NCI-H82 treated with DMSO at 0.1 percent for 48 hours (cell line): ENCODE measurements around the gene IL24.

Experiments used
- DNase-seq: peaks from one replicate; lab custom pipeline; 2025; ENCODE audit not compliant: unreplicated experiment; lab: John Stamatoyannopoulos, UW

The IL24 gene

DNA sequence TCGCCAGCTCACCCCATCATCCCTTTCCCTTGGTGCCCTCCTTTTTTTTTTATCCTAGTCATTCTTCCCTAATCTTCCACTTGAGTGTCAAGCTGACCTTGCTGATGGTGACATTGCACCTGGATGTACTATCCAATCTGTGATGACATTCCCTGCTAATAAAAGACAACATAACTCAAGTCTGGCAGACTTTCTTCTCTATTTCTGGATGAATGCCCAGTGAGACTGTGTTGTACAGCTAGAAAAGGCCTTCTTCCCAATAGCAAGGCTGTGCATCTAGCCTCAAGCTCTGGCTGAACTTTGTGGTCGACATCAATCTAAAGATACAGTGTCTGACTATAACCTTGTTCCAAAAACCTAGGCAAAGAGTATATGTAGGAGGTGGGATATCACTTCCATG is 6.4 kb downstream of the IL24 start:
- no peak for DNase-seq

DNA sequence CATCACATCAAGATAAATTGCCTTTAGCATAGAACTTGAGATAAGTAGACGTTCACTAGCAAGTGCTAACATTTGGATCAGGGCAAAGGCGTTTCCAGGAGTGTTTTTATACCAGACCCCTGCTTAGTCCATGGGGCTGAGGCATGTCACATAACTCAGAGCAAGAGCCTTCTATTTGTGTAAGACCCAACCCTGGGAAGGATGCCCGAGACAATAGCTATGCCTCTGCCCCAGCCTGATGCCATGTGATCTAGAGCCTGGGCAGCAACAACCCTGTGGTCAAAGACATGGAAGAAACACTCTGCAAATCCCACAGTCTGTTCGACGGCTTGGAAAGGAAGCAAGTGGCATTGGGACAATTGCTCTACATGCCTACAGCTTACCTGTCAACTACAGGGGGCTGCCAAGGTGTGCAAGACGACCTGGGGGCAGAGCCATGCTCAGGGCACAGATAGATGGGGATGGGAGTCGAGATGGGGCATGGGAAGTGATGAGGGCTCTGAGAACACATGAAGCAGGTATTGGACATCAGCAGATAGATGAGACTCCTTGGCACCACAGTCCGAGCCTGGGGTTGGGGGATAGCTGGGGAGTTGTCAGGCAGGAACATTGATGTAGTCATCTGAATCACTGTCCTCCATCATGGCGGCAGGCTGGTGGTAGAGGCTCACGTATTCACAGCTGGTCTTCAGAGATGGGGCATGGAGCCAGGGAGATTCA is 7.3 kb downstream of the IL24 start:
- DNase-seq = no peak

DNA sequence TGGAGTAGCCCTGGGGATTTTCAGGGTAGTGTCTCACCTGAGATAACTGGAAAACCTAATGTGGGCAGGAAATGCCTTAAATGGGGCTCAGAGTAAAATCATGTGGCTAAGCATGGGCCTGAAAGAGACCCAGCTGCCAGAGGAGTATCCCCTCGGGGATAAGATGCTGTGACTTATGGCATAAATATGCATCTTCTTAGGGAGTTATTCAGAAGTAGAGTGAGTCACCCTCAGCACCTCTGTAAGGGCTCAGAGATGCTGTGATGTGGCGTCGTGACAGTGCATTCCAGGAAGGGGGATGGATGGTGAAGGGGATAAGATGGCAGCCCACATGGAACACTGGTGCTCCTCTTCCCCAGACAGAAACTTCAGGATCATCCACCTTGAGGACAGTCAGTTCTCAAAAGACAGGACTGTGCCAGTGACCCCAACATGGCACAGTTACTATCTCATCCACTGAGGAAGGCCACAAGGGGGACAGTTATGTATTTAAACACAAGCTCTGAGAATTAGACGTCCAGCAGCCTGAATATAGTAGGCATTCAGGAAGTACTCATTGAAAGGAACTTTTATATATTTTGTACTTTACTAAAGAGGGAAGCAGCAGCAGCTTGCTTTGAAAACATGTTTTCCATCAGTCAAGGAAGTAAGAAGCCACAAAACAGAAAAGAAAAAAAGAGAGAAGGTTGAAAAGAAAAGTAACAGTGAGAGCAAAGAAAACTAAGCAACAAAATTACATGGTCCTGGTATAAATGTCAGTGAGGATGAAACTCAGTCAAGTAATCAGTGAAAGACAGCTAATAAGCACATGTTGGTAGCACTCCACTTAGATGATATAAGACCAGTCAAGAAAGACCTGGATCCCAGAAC is 8.3 kb downstream of the IL24 start:
- DNase-seq = no peak

DNA sequence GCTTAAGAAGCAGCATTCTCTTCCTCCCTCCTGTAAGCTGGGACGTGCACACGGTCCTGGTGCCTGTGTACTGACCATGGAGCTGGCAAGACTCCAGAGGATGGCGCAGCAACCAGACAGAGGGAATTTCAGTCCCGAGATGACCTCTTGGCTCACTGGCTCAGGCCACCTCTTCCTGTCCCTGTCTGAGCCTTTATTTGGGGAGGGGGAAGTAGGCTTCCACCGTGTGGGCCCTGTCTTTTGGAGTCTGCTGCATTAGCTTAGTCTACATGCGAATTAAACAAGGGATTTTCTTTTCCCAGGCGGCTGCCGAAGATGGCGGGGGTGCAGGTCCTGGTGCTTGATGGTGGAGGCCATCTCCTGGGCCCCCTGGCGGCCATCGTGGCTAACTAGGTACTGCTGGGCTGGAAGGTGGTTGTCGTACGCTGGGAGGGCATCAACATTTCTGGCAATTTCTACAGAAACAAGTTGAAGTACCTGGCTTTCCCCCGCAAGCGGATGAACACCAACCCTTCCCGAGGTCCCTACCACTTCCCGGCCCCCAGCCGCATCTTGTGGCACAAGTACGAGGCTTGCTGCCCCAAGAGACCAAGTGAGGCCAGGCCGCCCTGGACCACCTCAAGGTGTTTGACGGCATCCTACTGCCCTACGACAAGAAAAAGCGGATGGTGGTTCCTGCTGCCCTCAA is 10.2 kb downstream of the IL24 start:
- DNase-seq = peak; percentile 14

DNA sequence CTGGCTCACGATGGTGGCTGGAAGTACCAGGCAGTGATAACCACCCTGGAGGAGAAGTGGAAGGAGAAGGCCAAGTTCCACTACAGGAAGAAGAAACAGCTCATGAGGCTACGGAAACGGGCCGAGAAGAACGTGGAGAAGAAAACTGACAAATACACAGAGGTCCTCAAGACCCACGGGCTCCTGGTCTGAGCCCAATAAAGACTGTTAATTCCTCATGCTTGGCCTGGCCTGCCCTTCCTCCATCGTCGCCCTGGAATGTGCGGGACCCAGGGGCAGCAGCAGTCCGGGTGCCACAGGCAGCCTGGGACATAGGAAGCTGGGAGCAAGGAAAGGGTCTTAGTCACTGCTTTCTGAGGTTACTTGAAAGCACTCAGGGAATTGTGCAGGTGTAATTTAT is 10.8 kb downstream of the IL24 start:
- no peak for DNase-seq

DNA sequence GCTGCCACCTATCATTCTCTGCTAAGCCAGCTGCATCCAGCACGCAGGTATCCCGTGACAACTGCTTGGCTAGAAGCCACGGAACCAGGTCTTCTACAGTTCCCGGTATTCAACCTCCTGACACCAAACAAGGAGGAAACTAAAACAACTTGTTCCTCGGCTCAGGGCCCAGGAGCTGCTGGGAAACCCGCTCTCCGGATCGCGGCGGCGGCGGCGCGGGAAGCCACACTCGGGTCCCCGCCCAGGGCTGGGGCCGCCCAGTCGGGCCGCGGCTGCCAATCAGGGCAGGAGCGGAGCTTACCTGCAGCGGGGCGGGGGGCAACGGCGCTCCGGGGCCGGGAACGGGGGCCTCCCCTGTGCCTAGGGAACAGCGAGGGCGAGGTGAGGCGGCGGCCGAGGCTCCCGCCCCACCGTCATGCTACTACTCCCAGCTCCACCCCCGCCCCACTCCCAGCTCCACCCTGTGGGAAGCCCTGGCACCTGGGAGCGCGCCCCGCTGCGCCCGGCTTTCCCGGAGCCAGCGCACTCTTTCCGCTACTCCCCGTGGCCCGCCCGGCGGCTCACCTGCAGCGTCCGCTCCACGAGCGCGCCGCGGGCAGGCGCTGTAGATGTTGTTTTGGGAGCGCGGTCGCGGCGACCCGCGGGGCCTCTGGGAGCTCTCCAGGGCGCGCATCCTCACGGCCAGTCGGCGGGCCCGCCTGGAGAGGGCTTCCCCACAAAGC is 12.1 kb downstream of the IL24 start:
- no peak for DNase-seq

DNA sequence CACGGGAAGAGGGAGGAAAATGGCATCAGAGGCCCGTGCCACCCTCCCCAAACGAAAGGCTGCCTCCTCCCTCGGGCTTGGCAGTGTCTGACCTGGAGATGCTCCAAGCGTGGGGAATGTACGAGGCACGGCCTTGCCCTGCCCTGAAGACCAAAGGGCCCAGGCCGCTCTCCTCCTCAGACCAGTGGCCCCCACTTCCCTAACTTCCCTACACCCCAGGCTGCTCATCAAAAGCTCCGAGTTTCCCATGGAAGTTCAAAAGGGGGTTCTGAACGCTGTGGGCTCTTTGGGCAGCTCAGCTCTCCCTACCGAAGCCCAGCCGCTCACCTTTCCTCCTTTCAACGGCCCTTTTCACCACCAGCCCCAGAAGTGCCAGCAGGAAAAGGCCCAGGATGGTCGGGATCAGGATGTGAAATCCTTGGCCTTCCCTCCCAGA is 12.7 kb downstream of the IL24 start:
- DNase-seq = no peak

DNA sequence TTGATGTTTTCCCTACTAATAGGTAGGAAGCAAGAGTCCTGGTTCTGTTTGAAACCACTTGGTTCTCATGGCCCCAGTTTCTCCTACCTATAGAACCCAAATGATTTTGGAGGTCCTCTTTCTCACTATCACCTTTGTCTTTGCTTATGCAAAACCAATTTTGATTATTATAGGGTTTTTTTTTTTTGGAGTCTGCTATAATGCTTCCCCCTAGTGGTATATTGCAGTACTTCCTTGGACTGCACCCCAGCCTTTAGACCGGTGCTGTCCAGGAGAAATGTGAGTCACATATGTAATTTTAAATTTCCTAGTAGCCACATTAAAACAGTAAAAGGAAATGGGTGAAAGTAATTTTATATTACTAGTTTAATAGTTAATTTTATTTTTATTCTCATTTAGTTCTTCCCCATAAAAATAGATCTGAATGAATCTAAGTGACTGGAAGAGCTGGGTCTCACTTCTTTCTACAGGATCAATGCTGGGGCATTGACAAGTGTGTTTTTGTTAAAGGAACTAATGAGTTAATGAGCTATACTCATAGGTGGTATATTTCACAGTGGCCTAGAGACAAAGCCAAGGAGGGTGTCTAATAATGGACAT is 13.9 kb downstream of the IL24 start:
- DNase-seq = peak; percentile 23

DNA sequence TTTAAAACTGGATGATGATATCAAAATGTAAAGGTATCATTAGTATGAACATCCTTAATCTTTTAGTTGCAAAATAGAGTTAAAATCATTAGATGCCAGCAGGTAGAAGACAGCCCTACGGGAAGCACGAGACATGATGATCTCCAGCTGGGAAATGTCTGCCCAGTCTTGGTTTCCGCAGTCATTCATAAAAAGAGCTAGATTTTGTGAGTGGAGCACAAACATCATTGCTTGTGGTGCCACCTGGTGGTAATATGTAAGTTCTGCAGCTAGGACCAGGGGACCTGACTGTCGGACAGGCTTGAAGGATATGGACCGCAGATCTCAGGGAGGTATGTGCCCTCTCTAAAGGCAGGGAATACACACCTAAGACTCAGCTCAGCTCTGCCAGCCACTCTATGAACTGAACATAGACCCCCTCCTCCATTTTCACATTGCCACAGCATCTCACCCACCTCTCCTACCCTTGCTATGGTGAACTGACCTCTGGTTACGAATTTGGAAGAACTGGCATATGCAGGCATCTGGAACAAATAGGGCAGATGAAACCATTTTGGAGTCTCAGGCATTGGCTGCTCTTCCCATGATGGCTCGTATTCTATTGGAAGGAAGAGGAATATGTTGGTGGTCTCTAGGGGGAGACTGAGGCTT is 15.3 kb downstream of the IL24 start:
- DNase-seq = peak; percentile 47

- DNase-seq = no peak
Measured at GRCh38 chr1:206913766-206914537, 16.7 kb downstream of the IL24 start.

DNA sequence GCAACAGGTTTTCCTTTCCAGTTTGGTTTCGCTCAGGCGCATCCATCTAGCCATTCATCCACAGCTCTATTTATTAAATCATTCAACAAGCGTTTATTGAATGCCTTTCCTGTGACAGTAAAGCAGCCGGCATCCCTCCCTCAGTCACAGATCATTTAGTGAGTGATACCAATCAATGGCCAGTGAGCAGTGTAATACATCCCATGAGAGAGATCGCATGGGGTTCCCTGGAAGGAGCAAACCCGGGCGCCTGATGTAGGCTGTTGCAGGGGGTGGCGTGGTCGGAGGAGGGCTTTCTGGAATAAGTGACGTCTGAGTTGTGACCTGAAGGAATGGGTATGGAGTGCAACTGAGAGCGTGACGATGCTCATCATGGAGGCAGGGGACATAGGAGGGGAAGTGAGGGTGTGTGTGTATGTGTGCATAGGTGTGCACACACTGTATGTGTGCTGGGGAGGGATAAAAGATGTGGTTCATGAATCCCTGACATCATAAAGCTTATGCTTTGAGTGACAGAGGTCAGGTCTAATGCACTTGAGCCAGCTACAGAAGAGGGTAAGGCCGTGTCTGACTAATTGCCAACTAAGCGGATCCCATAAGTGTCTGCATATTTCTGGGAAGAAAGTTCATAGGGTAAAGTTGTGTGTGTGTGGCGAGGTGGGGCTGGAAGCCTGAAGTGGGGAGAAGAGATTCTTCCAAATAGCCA is 17.9 kb downstream of the IL24 start:
- no peak for DNase-seq

DNA sequence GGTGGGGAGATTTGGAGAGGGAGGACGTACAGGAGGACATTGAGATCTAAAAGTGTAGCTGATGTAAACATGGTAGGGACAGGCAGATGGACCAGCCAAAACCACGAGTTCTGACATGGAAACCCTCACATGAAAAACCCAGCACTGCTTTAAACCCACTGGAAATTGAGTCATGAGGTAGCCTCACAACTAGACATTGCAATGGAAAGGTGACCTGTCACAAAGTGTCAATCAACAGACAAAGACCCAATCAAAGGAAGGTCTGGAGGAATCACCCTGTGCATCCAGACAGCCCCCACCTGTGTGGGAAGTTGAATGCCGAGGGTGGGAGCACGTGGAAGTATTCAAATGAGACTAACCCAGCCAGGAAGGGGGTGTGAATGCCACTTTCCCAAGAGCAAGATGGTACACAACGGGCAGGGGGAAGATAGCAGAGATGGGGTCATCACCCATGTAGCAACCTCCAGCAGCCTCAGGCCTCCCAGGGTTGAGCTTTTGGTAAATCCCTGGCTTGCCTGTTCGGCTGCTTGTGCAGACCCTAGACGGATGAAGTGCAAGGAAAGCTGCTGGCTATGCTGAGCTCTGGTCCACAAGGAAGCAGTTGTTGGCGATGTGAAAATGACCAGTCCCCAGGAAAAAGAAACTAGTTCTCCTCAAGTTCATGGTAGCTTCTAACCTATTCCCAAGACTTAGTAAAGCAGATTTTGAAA is 18.9 kb downstream of the IL24 start:
- no peak for DNase-seq

DNA sequence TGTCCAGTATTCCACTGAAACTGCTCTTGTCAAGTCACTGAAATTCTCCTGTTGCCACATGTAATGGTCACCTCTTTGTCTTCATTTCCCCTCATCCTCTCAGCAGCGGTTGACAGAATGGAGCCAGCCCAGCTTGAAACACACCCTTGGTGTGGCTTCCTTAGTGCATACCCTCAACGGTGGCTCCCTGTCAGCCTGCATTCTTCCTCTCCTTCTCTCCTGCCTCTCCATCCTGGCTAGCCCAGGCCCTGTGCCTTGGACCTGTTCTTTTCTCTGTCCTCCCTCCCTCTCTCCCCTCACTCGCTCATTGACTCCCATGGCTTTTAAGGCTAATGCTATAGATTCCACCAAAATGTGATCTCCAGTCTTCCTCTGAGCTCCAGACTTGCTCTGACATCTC is 20.8 kb downstream of the IL24 start:
- DNase-seq = no peak

DNA sequence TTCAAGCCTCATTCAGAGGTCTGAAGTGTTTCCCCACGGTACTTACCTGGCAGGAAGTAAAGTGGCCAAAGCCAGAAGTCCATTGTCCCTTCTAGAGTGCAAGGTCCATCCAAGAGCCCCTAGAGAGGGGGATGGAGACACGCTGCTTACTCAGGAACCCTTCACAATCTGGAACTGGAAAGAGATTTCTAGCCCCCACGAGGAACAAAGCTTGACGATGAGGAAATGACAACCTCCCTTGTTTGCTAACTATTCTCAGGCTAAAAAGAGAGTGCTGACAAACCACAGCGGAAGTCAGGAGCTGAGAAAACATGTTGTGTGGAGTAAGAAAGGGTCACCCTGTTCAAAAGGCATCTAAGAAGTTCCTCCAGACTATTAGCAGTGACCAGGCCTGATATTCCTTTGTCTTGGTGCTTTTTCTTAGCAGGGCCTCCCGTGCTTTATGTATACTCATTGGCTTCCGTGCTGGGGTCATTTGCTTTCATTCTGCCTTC is 24.6 kb downstream of the IL24 start, which contains the start of gene FCMR:
TSS of gene FCMR (minus strand) at position 170 of the 494 bp plus-strand sequence. CDS start at position 83, 87 bp downstream.
- DNase-seq = no peak

- DNase-seq = no peak
Measured at GRCh38 chr1:206922524-206922923, 25.3 kb downstream of the IL24 start.

DNA sequence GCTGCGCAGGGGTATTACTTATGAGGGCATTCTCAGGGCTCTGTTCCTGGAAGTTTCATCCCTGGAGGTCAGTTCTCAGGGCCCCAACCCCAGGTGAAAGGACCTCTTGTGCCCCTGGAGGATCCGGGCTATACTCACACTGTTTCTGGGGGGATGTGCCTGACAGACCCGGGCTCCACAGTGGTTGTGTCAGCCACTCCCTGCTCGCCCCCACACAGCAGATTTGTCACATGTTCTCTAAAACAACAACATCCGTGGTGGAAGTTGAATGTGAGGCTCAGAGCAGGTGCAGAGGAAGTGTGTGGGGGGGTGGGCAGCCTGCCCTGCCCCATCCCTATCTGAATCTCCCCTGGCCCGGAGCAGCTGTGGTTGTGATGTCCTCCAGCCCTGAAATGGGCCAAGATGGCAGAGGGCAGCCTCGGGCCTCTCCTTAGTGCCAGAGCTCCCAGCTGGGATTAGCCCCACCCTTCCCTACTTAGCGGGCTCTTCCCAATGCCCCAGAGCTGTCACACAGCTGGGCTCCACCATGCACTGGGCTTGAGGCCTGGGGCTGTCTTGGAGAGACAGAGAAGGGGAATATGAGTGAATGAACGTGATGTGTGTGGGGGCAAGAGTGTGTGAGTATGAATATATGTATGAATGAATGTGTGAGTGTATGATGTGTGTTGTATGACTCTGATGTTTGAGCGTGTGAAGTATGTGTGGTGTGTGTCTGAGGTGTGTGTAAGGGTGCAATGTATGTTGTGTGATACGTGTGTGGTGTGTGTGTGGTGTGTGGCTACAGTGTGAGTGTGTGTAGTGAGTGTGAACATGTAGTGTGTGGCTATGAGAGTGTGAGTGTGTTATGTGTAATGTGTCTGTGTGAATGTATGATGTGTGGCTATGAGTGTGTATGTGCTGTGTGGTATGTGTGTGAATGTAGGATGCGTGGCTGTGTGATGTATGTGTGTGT is 26.0 kb downstream of the IL24 start:
- DNase-seq = no peak
